HCT116 (cell line): ENCODE results near the gene GMEB2. TPM values are rescaled to one million over a fixed set of nuclear protein-coding genes. Genes with fewer than 3 reads are reported as not detected.
A peak's percentile ranks its signal among the peaks of the same experiment; 100 is the strongest.

Source experiments
- ATAC-seq: fragments of 200-7000 bp; cut with Tn5 transposase; 2 replicates; pipeline ENCODE4 v1.9.1; 2020; ENCODE audit warnings: mild to moderate bottlenecking, moderate library complexity
- BruUV-seq: library from RNA; stranded (reverse); fragments of 400-500 nt; replicated peaks from 2 replicates; lab custom pipeline; 2021; lab: Mats Ljungman, UMichigan
- CTCF ChIA-PET: fragments of 300-600 bp; sonication (Branson Sonifier 250); formaldehyde crosslinking; loops from one replicate; lab custom pipeline; 2021; ENCODE audit warnings: antibody characterized with exemption; lab: Charles Lee
- POLR2A ChIA-PET: fragments of 300-600, 350-600 bp; sonication (Branson Sonifier 250); formaldehyde crosslinking; loops from one replicate; lab custom pipeline; 2021; ENCODE audit warnings: antibody characterized with exemption; lab: Charles Lee
- RAD21 ChIA-PET, 2 experiments: fragments of 300-600 bp; sonication (Branson Sonifier 250); formaldehyde crosslinking; loops; one replicate each; lab custom pipeline; 2023; ENCODE audit warnings: low total read pairs in 2 of 2; ENCODE audit not compliant: uncharacterized antibody in 2 of 2, unreplicated experiment in 2 of 2, low non-redundant PET in 1 of 2; lab: Charles Lee
- DNase-seq: peaks from one replicate; pipeline ENCODE4 v3.0.0-alpha.2; 2010; ENCODE audit warnings: low read depth, low spot score
- H2AFZ ChIP-seq: fragments of 200-600 bp; shearing (Covaris generic), sonication (generic); 2 replicates; pipeline ENCODE4 v1.6.1; 2017; ENCODE audit warnings: low read depth, mixed run types, mixed read lengths, antibody characterized with exemption, low read length; ENCODE audit not compliant: poor library complexity, severe bottlenecking
- H3K27ac ChIP-seq: 2 replicates; pipeline ENCODE4 v1.5.1; 2012; ENCODE audit warnings: low read depth, low read length
- H3K27me3 ChIP-seq: fragments of 200-600 bp; sonication (generic); 2 replicates; pipeline ENCODE4 v1.6.1; 2016; ENCODE audit warnings: mixed run types, low read length, mixed read lengths; ENCODE audit not compliant: insufficient read depth
- H3K36me3 ChIP-seq, 2 experiments: fragments of 200-500 bp in 1 of 2; fragments of 200-600 bp in 1 of 2; sonication (Bioruptor generic) in 1 of 2; sonication (generic) in 1 of 2; 2 replicates each; pipeline versions ENCODE4 v1.5.1 to v1.6.1; 2014 to 2016; ENCODE audit warnings: low read length in 2 of 2, inconsistent platforms in 1 of 2, mixed read lengths in 1 of 2, mixed run types in 1 of 2; ENCODE audit not compliant: insufficient read depth in 2 of 2, control insufficient read depth in 1 of 2
- H3K4me1 ChIP-seq, 2 experiments: fragments of 200-600 bp in 1 of 2; sonication (generic) in 1 of 2; 2 replicates each; pipeline versions ENCODE4 v1.5.1 to v1.6.1; 2012 to 2017; ENCODE audit warnings: low read length in 2 of 2, inconsistent platforms in 1 of 2, mild to moderate bottlenecking in 1 of 2, mixed read lengths in 1 of 2, mixed run types in 1 of 2, moderate library complexity in 1 of 2; ENCODE audit not compliant: insufficient read depth in 2 of 2, control insufficient read depth in 1 of 2
- H3K4me2 ChIP-seq: fragments of 200-600 bp; sonication (generic); 2 replicates; pipeline ENCODE4 v1.6.1; 2017; ENCODE audit warnings: mixed run types, low read length, mixed read lengths
- H3K4me3 ChIP-seq, 2 experiments: fragments of 200-600 bp in 1 of 2; sonication (generic) in 1 of 2; replicated peaks in 1 of 2; 2 replicates each; pipeline ENCODE4 v1.5.1; 2011 to 2016; ENCODE audit warnings: low read length in 2 of 2, control low read depth in 1 of 2, low read depth in 1 of 2, mild to moderate bottlenecking in 1 of 2, mixed read lengths in 1 of 2, mixed run types in 1 of 2
- H3K79me2 ChIP-seq: fragments of 200-600 bp; sonication (generic); 2 replicates; pipeline ENCODE4 v1.6.1; 2017; ENCODE audit warnings: mild to moderate bottlenecking, mixed run types, low read length, moderate library complexity, mixed read lengths; ENCODE audit not compliant: insufficient read depth
- H3K9ac ChIP-seq: fragments of 200-600 bp; sonication (generic); 2 replicates; pipeline ENCODE4 v1.6.1; 2016; ENCODE audit warnings: low read length, mixed read lengths
- H3K9me2 ChIP-seq: fragments of 200-600 bp; sonication (generic), shearing (Covaris generic); 2 replicates; pipeline ENCODE4 v1.6.1; 2017; ENCODE audit warnings: mixed run types, mild to moderate bottlenecking, moderate library complexity; ENCODE audit not compliant: insufficient read depth
- H3K9me3 ChIP-seq, 2 experiments: fragments of 200-500 bp in 1 of 2; fragments of 200-600 bp in 1 of 2; sonication (Bioruptor generic) in 1 of 2; sonication (generic) in 1 of 2; 2 replicates each; pipeline ENCODE4 v1.6.1; 2014 to 2017; ENCODE audit warnings: low read length in 2 of 2, mixed read lengths in 2 of 2, inconsistent platforms in 1 of 2, low read depth in 1 of 2, mild to moderate bottlenecking in 1 of 2, mixed run types in 1 of 2, moderate library complexity in 1 of 2; ENCODE audit not compliant: control insufficient read depth in 1 of 2, insufficient read depth in 1 of 2
- H4K20me1 ChIP-seq: fragments of 200-600 bp; sonication (generic), shearing (Covaris generic); 2 replicates; pipeline ENCODE4 v1.6.1; 2017; ENCODE audit warnings: mixed run types, mild to moderate bottlenecking, moderate library complexity; ENCODE audit not compliant: insufficient read depth
- ATF3 ChIP-seq: IDR thresholded peaks from 2 replicates; pipeline ENCODE4 v1.6.1; 2012
- CEBPB ChIP-seq: IDR thresholded peaks from 2 replicates; pipeline ENCODE4 v1.6.1; 2012; ENCODE audit warnings: low read depth
- CTCF ChIP-seq, 3 experiments: fragments of 200-600 bp in 1 of 3; sonication (generic) in 1 of 3; IDR thresholded peaks in 2 of 3; conservative IDR thresholded peaks in 1 of 3; 2 replicates each; pipeline ENCODE4 v1.5.1; 2012 to 2017; ENCODE audit warnings: low read depth in 2 of 3, low read length in 2 of 3, antibody characterized with exemption in 1 of 3, borderline replicate concordance in 1 of 3, control low read depth in 1 of 3, mild to moderate bottlenecking in 1 of 3, mixed read lengths in 1 of 3, mixed run types in 1 of 3, moderate library complexity in 1 of 3; ENCODE audit not compliant: insufficient read depth in 1 of 3
- ELF1 ChIP-seq: IDR thresholded peaks from 2 replicates; pipeline ENCODE4 v1.6.1; 2012; ENCODE audit warnings: low read depth, borderline replicate concordance
- EZH2phosphoT487 ChIP-seq: fragments of 200-600 bp; IDR thresholded peaks from 2 replicates; pipeline ENCODE4 v1.6.1; 2018; ENCODE audit warnings: antibody characterized with exemption, borderline replicate concordance
- FOSL1 ChIP-seq: IDR thresholded peaks from 2 replicates; pipeline ENCODE4 v1.6.1; 2012; ENCODE audit warnings: low read depth
- POLR2A ChIP-seq: IDR thresholded peaks from 2 replicates; pipeline ENCODE4 v1.7.0; 2011; ENCODE audit warnings: borderline replicate concordance; ENCODE audit not compliant: insufficient read depth, insufficient read length; ENCODE audit errors: extremely low read depth
- POLR2AphosphoS5 ChIP-seq: IDR thresholded peaks from 2 replicates; pipeline ENCODE4 v1.6.1; 2011; ENCODE audit warnings: mild to moderate bottlenecking, low read depth, low read length, moderate library complexity
- RAD21 ChIP-seq: IDR thresholded peaks from 2 replicates; pipeline ENCODE4 v1.6.1; 2012; ENCODE audit warnings: low read depth, mild to moderate bottlenecking
- SIN3A ChIP-seq: IDR thresholded peaks from 2 replicates; pipeline ENCODE4 v1.6.1; 2012; ENCODE audit warnings: low read depth
- SP1 ChIP-seq: IDR thresholded peaks from 2 replicates; pipeline ENCODE4 v1.6.1; 2012; ENCODE audit warnings: low read depth
- TCF7L2 ChIP-seq: IDR thresholded peaks from 2 replicates; pipeline ENCODE4 v1.7.0; 2011; ENCODE audit warnings: borderline replicate concordance, inconsistent platforms; ENCODE audit not compliant: insufficient read depth, insufficient read length; ENCODE audit errors: extremely low read depth
- YY1 ChIP-seq: IDR thresholded peaks from 2 replicates; pipeline ENCODE4 v1.6.1; 2011; ENCODE audit warnings: low read length, low read depth, moderate library complexity, mild to moderate bottlenecking; ENCODE audit not compliant: insufficient replicate concordance; ENCODE audit errors: extremely low read depth
- ZBTB33 ChIP-seq: IDR thresholded peaks from 2 replicates; pipeline ENCODE4 v1.6.1; 2011; ENCODE audit warnings: mild to moderate bottlenecking, low read length, moderate library complexity; ENCODE audit not compliant: insufficient replicate concordance; ENCODE audit errors: extremely low read depth
- ZFX ChIP-seq: fragments of 450-650 bp; IDR thresholded peaks from 2 replicates; pipeline ENCODE4 v1.6.1; 2017
- ZNF274 ChIP-seq: fragments of 200-500 bp; sonication (Bioruptor generic); IDR thresholded peaks from 2 replicates; pipeline ENCODE4 v1.6.1; 2014; ENCODE audit warnings: mild to moderate bottlenecking, low read depth, low read length, inconsistent platforms
- intact Hi-C: fragments of 100-400 bp; cut with micrococcal nuclease; formaldehyde crosslinking; loops from 2 replicates; pipeline ENCODE4 v1.10.0; 2022
- total RNA-seq: library from RNA; stranded (reverse); gene quantifications from one replicate; pipeline ENCODE4 v1.2.1, GENCODE V29; 2021; ENCODE audit not compliant: unreplicated experiment

The GMEB2 gene
- total RNA-seq, 1 experiment from 2014 or later = 13.9 TPM

GRCh38 chr20:63594043-63594561 is 32.8 kb downstream of the GMEB2 start:
- ChIA-PET POLR2A (no interaction called here), CTCF (no interaction called here), RAD21 (no interaction called here)
- intact Hi-C loops = no loop called here
- Histone ChIP-seq H3K4me2 (peak overlapping the region; percentile 15; the same call in 1 of the 2 replicates), H3K9ac (no peak overlapping the region), H3K79me2 (no peaks in the 10 kb centered on the region), H3K4me3 (no peak overlapping the region), H3K27me3 (no peaks in the 10 kb centered on the region), H3K4me1 (peaks cover 0 to 8% of the 10 kb centered on the region in 2 experiments; a peak in 2 of 4 replicates), H4K20me1 (no peaks in the 10 kb centered on the region), H3K27ac (no peak overlapping the region), H3K9me3 (no peaks in the 10 kb centered on the region), H2AFZ (no peak overlapping the region), H3K9me2 (no peaks in the 10 kb centered on the region), H3K36me3 (no peaks in the 10 kb centered on the region; a peak in 1 of 4 replicates)
- DNase-seq (no peak), ATAC-seq (peak; percentile 30; the same call in 1 of the 2 replicates)
- TF ChIP-seq POLR2AphosphoS5 (no peak), CTCF (IDR thresholded peaks at IDR 0.05 in 2 of 3, conservative IDR thresholded peaks at IDR 0.05 in 1 of 3; ENCODE audit: borderline replicate concordance in 1 of 3, insufficient read depth in 1 of 3, low read depth in 2 of 3, low read length in 2 of 3) (no peak), SP1 (no peak), ELF1 (no peak), RAD21 (no peak), CEBPB (no peak), ZBTB33 (no peak), FOSL1 (no peak), EZH2phosphoT487 (no peak), TCF7L2 (no peak), ATF3 (no peak), POLR2A (no peak), YY1 (no peak), ZFX (no peak), ZNF274 (no peak), SIN3A (no peak)
- BruUV-seq = no TSS peak
